D721Med (cell line): ENCODE data around the gene VAT1L.
A peak's percentile ranks its signal among the peaks of the same experiment; 100 is the strongest.

Experiments
- DNase-seq: peaks from one replicate; pipeline ENCODE4 v3.0.0; 2011; ENCODE audit warnings: low spot score; ENCODE audit not compliant: insufficient read length
- FAIRE-seq: peaks from 2 replicates; lab custom pipeline; 2011; peaks lifted over from hg19 to GRCh38; lab: Jason Lieb, UNC
- CTCF ChIP-seq: IDR thresholded peaks from 2 replicates; pipeline ENCODE4 v1.5.1; 2012; ENCODE audit warnings: mild to moderate bottlenecking, control low read depth; ENCODE audit not compliant: insufficient read depth; ENCODE audit errors: missing control alignments

The VAT1L gene

GRCh38 chr16:77929004-77929403, 140.6 kb downstream of the VAT1L start:
- DNase-seq (no peak), FAIRE-seq (no peak)
- no peak for TF ChIP-seq CTCF

- DNase-seq: no peak
- TF ChIP-seq CTCF: no peak
- no peak for FAIRE-seq
These were observed 142.7 kb downstream of the VAT1L start for GRCh38 chr16:77931058-77931457.

- no peak for TF ChIP-seq CTCF
- no peak for FAIRE-seq
- DNase-seq: no peak
These were observed 149.2 kb downstream of the VAT1L start for GRCh38 chr16:77937473-77938149.

GRCh38 chr16:77938913-77939312, 150.5 kb downstream of the VAT1L start:
- FAIRE-seq: no peak
- DNase-seq: no peak
- TF ChIP-seq CTCF: no peak

GRCh38 chr16:77939968-77940367, 151.6 kb downstream of the VAT1L start:
- no peak for FAIRE-seq

GRCh38 chr16:77943801-77944200, 155.4 kb downstream of the VAT1L start:
- FAIRE-seq: no peak
- no peak for TF ChIP-seq CTCF
- DNase-seq: no peak

More at GRCh38 chr16:77939968-77940367, 151.6 kb downstream of the VAT1L start:
- no peak for DNase-seq
- TF ChIP-seq CTCF: no peak

GRCh38 chr16:77944631-77945030, 156.3 kb downstream of the VAT1L start:
- TF ChIP-seq CTCF: no peak

More at GRCh38 chr16:77944631-77945030, 156.3 kb downstream of the VAT1L start:
- peak; percentile 44 for DNase-seq
- no peak for FAIRE-seq
